RWPE2 (cell line): Measurements from ENCODE around the gene AXL.

Experiments used
- ATAC-seq: fragments of 200-7000 bp; cut with Tn5 transposase; 3 replicates; pipeline ENCODE4 v1.9.1; 2021; ENCODE audit warnings: low read depth
- DNase-seq: peaks from one replicate; pipeline ENCODE4 v3.0.0-alpha.2; 2020; ENCODE audit warnings: low spot score
- H3K27ac ChIP-seq: fragments of 450-650 bp; 2 replicates; pipeline ENCODE4 v1.5.1; 2017; ENCODE audit warnings: mild to moderate bottlenecking; ENCODE audit not compliant: poor library complexity, severe bottlenecking
- H3K27me3 ChIP-seq: fragments of 250-450 bp; sonication (Bioruptor Pico); 2 replicates; pipeline ENCODE4 v1.5.1; 2021; ENCODE audit warnings: mild to moderate bottlenecking, moderate library complexity; ENCODE audit not compliant: insufficient read depth, poor library complexity, severe bottlenecking
- H3K36me3 ChIP-seq: fragments of 250-450 bp; sonication (Bioruptor Pico); 2 replicates; pipeline ENCODE4 v1.5.1; 2020; ENCODE audit warnings: low read depth, mild to moderate bottlenecking, moderate library complexity
- H3K4me1 ChIP-seq: fragments of 250-450 bp; sonication (Bioruptor Pico); 2 replicates; pipeline ENCODE4 v1.5.1; 2021; ENCODE audit warnings: mild to moderate bottlenecking, moderate library complexity; ENCODE audit not compliant: insufficient read depth, poor library complexity, severe bottlenecking
- H3K4me3 ChIP-seq: fragments of 250-450 bp; sonication (Bioruptor Pico); 2 replicates; pipeline ENCODE4 v1.5.1; 2021; ENCODE audit warnings: mild to moderate bottlenecking, moderate library complexity; ENCODE audit not compliant: severe bottlenecking
- H3K9me3 ChIP-seq: fragments of 250-450 bp; sonication (Bioruptor Pico); 2 replicates; pipeline ENCODE4 v1.5.1; 2021; ENCODE audit warnings: mild to moderate bottlenecking, moderate library complexity; ENCODE audit not compliant: severe bottlenecking
- CTCF ChIP-seq: fragments of 450-650 bp; IDR thresholded peaks from one replicate; pipeline ENCODE4 v1.5.1; 2017; ENCODE audit warnings: mild to moderate bottlenecking, moderate library complexity; ENCODE audit not compliant: poor library complexity, severe bottlenecking

AXL gene

GRCh38 chr19:41186971-41187883 is 31.8 kb upstream of the AXL start:
- ATAC-seq (no peak), DNase-seq (no peak)
- no peak for TF ChIP-seq CTCF

GRCh38 chr19:41187884-41188279 is 31.1 kb upstream of the AXL start:
- no peaks in the 10 kb centered on the region for H3K9me3 ChIP-seq

More at GRCh38 chr19:41186971-41187883, 31.8 kb upstream of the AXL start:
- H3K4me1 ChIP-seq: no peaks in the 10 kb centered on the region
- no peak overlapping the region for H3K27ac ChIP-seq
- H3K4me3 ChIP-seq: no peak overlapping the region
- no peaks in the 10 kb centered on the region for H3K27me3 ChIP-seq
- no peaks in the 10 kb centered on the region for H3K9me3 ChIP-seq
- H3K36me3 ChIP-seq: no peaks in the 10 kb centered on the region

GRCh38 chr19:41189425-41190065 is 29.5 kb upstream of the AXL start:
- Histone ChIP-seq H3K4me3 (no peak overlapping the region), H3K27me3 (no peaks in the 10 kb centered on the region), H3K27ac (no peak overlapping the region), H3K36me3 (no peaks in the 10 kb centered on the region), H3K4me1 (peaks cover 3% of the 10 kb centered on the region), H3K9me3 (no peaks in the 10 kb centered on the region)
- DNase-seq (no peak), ATAC-seq (no peak)
- no peak for TF ChIP-seq CTCF

More at GRCh38 chr19:41187884-41188279, 31.1 kb upstream of the AXL start:
- Histone ChIP-seq H3K4me1 (peaks cover 3% of the 10 kb centered on the region), H3K36me3 (no peaks in the 10 kb centered on the region), H3K27me3 (no peaks in the 10 kb centered on the region), H3K4me3 (no peak overlapping the region), H3K27ac (no peak overlapping the region)
- no peak for TF ChIP-seq CTCF
- DNase-seq (no peak), ATAC-seq (no peak)

- H3K27me3 ChIP-seq: no peaks in the 10 kb centered on the region
- H3K4me1 ChIP-seq: peaks cover 3% of the 10 kb centered on the region
- H3K9me3 ChIP-seq: no peaks in the 10 kb centered on the region
- H3K36me3 ChIP-seq: no peaks in the 10 kb centered on the region
- H3K4me3 ChIP-seq: peak within 1 kb of the TSS; percentile 42
- DNase-seq (no peak), ATAC-seq (peak; percentile 79)
- no peak within 1 kb of the TSS for H3K27ac ChIP-seq
- TF ChIP-seq CTCF: no peak
These were observed 26.2 kb upstream of the AXL start, which contains the start of gene CYP2S1 for GRCh38 chr19:41192574-41193429. TSS of gene CYP2S1 (plus strand) at chr19:41193219. CDS start at chr19:41193265, 46 bp downstream.
